IMR-90 (cell line): Measurements from ENCODE around the gene MEN1.

Experiments used
- MAFK ChIP-seq: IDR thresholded peaks from 2 replicates; pipeline ENCODE4 v1.6.1; 2012; ENCODE audit warnings: low read depth, low read length, improper control_type of control experiment
- MAZ ChIP-seq: IDR thresholded peaks from 2 replicates; pipeline ENCODE4 v1.6.1; 2012; ENCODE audit warnings: low read depth, mild to moderate bottlenecking, low read length, improper control_type of control experiment, moderate library complexity, borderline replicate concordance
- POLR2A ChIP-seq: IDR thresholded peaks from 2 replicates; pipeline ENCODE4 v1.6.1; 2012; ENCODE audit warnings: mild to moderate bottlenecking, low read depth, low read length
- RCOR1 ChIP-seq: IDR thresholded peaks from 2 replicates; pipeline ENCODE4 v1.6.1; 2012; ENCODE audit warnings: mild to moderate bottlenecking, low read length, improper control_type of control experiment; ENCODE audit not compliant: insufficient replicate concordance
- TF ChIP-seq, protein P1 (sequence below): conservative IDR thresholded peaks from 2 replicates; pipeline ENCODE4 v1.5.1; 2012; ENCODE audit warnings: mild to moderate bottlenecking, low read depth, low read length, improper control_type of control experiment
- TF ChIP-seq, protein P2 (sequence below): fragments of 150-350 bp; IDR thresholded peaks from 2 replicates; pipeline ENCODE4 v1.6.1; 2016; ENCODE audit warnings: low read depth, mild to moderate bottlenecking, low read length, moderate library complexity, borderline replicate concordance

DNA sequence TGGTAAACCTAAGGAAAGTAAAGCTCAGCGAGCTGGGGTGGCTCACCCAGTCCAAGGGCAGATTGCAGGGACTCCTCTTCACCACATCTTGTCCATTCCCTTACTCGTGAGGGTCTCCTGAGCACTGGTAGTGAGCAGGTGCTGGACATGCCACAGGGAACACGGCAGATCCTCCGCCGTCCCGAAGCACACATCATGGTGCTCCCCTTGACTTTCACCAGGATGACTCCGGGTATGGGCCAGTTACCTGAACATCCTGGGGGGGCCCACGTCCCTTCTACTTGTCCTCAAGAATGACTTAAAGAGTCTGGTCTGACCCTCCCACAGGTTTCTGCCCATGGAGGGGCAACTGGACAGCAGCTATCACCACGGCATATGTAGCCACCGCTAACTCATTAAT is 24.0 kb downstream of the MEN1 start:
- TF ChIP-seq RCOR1 (no peak), POLR2A (no peak), MAFK (no peak), MAZ (no peak)
- TF ChIP-seq, protein P1, sequence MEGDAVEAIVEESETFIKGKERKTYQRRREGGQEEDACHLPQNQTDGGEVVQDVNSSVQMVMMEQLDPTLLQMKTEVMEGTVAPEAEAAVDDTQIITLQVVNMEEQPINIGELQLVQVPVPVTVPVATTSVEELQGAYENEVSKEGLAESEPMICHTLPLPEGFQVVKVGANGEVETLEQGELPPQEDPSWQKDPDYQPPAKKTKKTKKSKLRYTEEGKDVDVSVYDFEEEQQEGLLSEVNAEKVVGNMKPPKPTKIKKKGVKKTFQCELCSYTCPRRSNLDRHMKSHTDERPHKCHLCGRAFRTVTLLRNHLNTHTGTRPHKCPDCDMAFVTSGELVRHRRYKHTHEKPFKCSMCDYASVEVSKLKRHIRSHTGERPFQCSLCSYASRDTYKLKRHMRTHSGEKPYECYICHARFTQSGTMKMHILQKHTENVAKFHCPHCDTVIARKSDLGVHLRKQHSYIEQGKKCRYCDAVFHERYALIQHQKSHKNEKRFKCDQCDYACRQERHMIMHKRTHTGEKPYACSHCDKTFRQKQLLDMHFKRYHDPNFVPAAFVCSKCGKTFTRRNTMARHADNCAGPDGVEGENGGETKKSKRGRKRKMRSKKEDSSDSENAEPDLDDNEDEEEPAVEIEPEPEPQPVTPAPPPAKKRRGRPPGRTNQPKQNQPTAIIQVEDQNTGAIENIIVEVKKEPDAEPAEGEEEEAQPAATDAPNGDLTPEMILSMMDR, result no peak
- TF ChIP-seq, protein P2, sequence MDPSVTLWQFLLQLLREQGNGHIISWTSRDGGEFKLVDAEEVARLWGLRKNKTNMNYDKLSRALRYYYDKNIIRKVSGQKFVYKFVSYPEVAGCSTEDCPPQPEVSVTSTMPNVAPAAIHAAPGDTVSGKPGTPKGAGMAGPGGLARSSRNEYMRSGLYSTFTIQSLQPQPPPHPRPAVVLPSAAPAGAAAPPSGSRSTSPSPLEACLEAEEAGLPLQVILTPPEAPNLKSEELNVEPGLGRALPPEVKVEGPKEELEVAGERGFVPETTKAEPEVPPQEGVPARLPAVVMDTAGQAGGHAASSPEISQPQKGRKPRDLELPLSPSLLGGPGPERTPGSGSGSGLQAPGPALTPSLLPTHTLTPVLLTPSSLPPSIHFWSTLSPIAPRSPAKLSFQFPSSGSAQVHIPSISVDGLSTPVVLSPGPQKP, result no peak
